Endothelial cell of umbilical vein (primary cell): ENCODE results near the gene SH2D6. TPM values are rescaled to one million over a fixed set of nuclear protein-coding genes. Genes with fewer than 3 reads are reported as not detected.

Experiments used
- BruUV-seq: library from RNA; stranded (reverse); fragments of 400-500 nt; replicated peaks from 2 replicates; lab custom pipeline; 2021; lab: Mats Ljungman, UMichigan
- CTCF ChIA-PET: fragments of 300-600, 350-600 bp; sonication (Branson Sonifier 250); formaldehyde crosslinking; loops from one replicate; lab custom pipeline; 2021; ENCODE audit warnings: antibody characterized with exemption, inconsistent platforms; lab: Charles Lee
- POLR2A ChIA-PET: fragments of 300-600, 350-600 bp; sonication (Branson Sonifier 250); formaldehyde crosslinking; loops from one replicate; lab custom pipeline; 2021; ENCODE audit warnings: antibody characterized with exemption, inconsistent platforms; lab: Charles Lee
- DNase-seq: peaks from one replicate; pipeline ENCODE4 v3.0.0-alpha.2; 2011; ENCODE audit warnings: low read depth, low spot score
- FAIRE-seq: peaks from 2 replicates; lab custom pipeline; 2011; peaks lifted over from hg19 to GRCh38; lab: Jason Lieb, UNC
- H2AFZ ChIP-seq: 2 replicates; pipeline ENCODE4 v1.6.0; 2012; ENCODE audit warnings: low read depth, low read length, control low read depth, inconsistent platforms
- H3K27ac ChIP-seq: 2 replicates; pipeline ENCODE4 v1.5.1; 2011; ENCODE audit warnings: low read depth, mild to moderate bottlenecking, control low read depth, low read length, moderate library complexity; ENCODE audit not compliant: insufficient read depth
- H3K27me3 ChIP-seq, 2 experiments: 2 replicates each; pipeline versions ENCODE4 v1.6.0 to v1.6.1; 2011; ENCODE audit warnings: low read length in 2 of 2, mixed read lengths in 1 of 2; ENCODE audit not compliant: control insufficient read depth in 2 of 2, insufficient read depth in 2 of 2
- H3K36me3 ChIP-seq, 2 experiments: 2 replicates in 1 of 2; 3 replicates in 1 of 2; pipeline ENCODE4 v1.5.1; 2011; ENCODE audit warnings: low read length in 2 of 2, mild to moderate bottlenecking in 1 of 2, moderate library complexity in 1 of 2; ENCODE audit not compliant: control insufficient read depth in 2 of 2, insufficient read depth in 2 of 2; ENCODE audit errors: extremely low read depth in 1 of 2
- H3K4me1 ChIP-seq: 3 replicates; pipeline ENCODE4 v1.5.1; 2011; ENCODE audit warnings: mild to moderate bottlenecking, low read length; ENCODE audit not compliant: control insufficient read depth, insufficient read depth; ENCODE audit errors: extremely low read depth
- H3K4me2 ChIP-seq: 2 replicates; pipeline ENCODE4 v1.6.1; 2011; ENCODE audit warnings: low read length, control low read depth, mixed read lengths; ENCODE audit not compliant: insufficient read depth
- H3K4me3 ChIP-seq, 3 experiments: fragments of 200-600 bp in 1 of 3; sonication (generic), shearing (Covaris generic) in 1 of 3; replicated peaks in 1 of 3; 2 replicates each; pipeline ENCODE4 v1.5.1; 2011 to 2016; ENCODE audit warnings: control low read depth in 3 of 3, low read length in 3 of 3, mild to moderate bottlenecking in 2 of 3, inconsistent platforms in 1 of 3, low read depth in 1 of 3, moderate library complexity in 1 of 3; ENCODE audit not compliant: insufficient read depth in 1 of 3
- H3K79me2 ChIP-seq: 2 replicates; pipeline ENCODE4 v1.6.0; 2012; ENCODE audit warnings: low read length, inconsistent platforms; ENCODE audit not compliant: control insufficient read depth, insufficient read depth
- H3K9ac ChIP-seq: replicated peaks from 2 replicates; pipeline ENCODE3; 2011; ENCODE audit warnings: low read length, control low read depth; ENCODE audit not compliant: insufficient read depth; ENCODE audit errors: extremely low read depth
- H3K9me1 ChIP-seq: replicated peaks from 3 replicates; pipeline ENCODE4 v1.6.0; 2011; ENCODE audit warnings: mild to moderate bottlenecking, low read length; ENCODE audit not compliant: control insufficient read depth, insufficient read depth; ENCODE audit errors: extremely low read depth
- H3K9me3 ChIP-seq: replicated peaks from 2 replicates; pipeline ENCODE4 v1.5.1; 2012; ENCODE audit warnings: low read length, inconsistent platforms; ENCODE audit not compliant: control insufficient read depth, insufficient read depth
- H4K20me1 ChIP-seq: replicated peaks from 2 replicates; pipeline ENCODE3; 2011; ENCODE audit warnings: mild to moderate bottlenecking, low read length; ENCODE audit not compliant: control insufficient read depth, insufficient read depth; ENCODE audit errors: extremely low read depth
- EZH2 ChIP-seq: IDR thresholded peaks from 2 replicates; pipeline ENCODE4 v1.6.1; 2012; ENCODE audit warnings: borderline replicate concordance, low read depth, mild to moderate bottlenecking, moderate library complexity, low read length, inconsistent platforms; ENCODE audit not compliant: severe bottlenecking
- FOS ChIP-seq: IDR thresholded peaks from 2 replicates; pipeline ENCODE4 v1.6.1; 2011; ENCODE audit warnings: mild to moderate bottlenecking, low read length, moderate library complexity, borderline replicate concordance; ENCODE audit not compliant: insufficient read depth
- GATA2 ChIP-seq: IDR thresholded peaks from 2 replicates; pipeline ENCODE4 v1.7.0; 2011; ENCODE audit warnings: low read depth, mild to moderate bottlenecking, moderate library complexity, mixed read lengths, low read length; ENCODE audit not compliant: insufficient read length, insufficient read depth
- JUN ChIP-seq: IDR thresholded peaks from 2 replicates; pipeline ENCODE4 v1.6.1; 2011; ENCODE audit warnings: borderline replicate concordance, low read depth; ENCODE audit not compliant: insufficient read length, insufficient read depth
- MYC ChIP-seq: IDR thresholded peaks from one replicate; pipeline ENCODE4 v1.6.1; 2011; ENCODE audit warnings: mild to moderate bottlenecking, low read depth, low read length
- POLR2A ChIP-seq: IDR thresholded peaks from 2 replicates; pipeline ENCODE4 v1.6.1; 2012; ENCODE audit warnings: low read depth, mild to moderate bottlenecking, control low read depth, low read length
- POLR2AphosphoS5 ChIP-seq: IDR thresholded peaks from 2 replicates; pipeline ENCODE4 v1.6.1; 2012; ENCODE audit warnings: low read depth, mild to moderate bottlenecking, control low read depth, low read length, moderate library complexity; ENCODE audit not compliant: insufficient read depth
- dilution Hi-C: fragments of 300-500 bp; cut with MboI; formaldehyde crosslinking; loops from one replicate; pipeline ENCODE4 v1.15.0; 2019; ENCODE audit warnings: low sequenced_read_pairs; ENCODE audit not compliant: extremely low pct_ligation_motif_present
- intact Hi-C: fragments of 100-400 bp; cut with micrococcal nuclease; formaldehyde crosslinking; loops from one replicate; pipeline ENCODE4 v1.10.0; 2022
- polyA plus RNA-seq, 4 experiments: library from polyadenylated mRNA; depleted of rRNA in 3 of 4; stranded (reverse) in 3 of 4; unstranded in 1 of 4; fragments of >200 nt; gene quantifications; 2 replicates each; pipeline versions ENCODE4 v1.2.1 to v1.2.3, GENCODE V29; 2011 to 2012; ENCODE audit warnings: missing spikeins in 1 of 4
- total RNA-seq: library from RNA; stranded (reverse); gene quantifications from 2 replicates; pipeline ENCODE4 v1.2.3, GENCODE V29; 2021
- TF ChIP-seq, protein P1 (sequence below): IDR thresholded peaks from 2 replicates; pipeline ENCODE4 v1.6.1; 2011; ENCODE audit not compliant: insufficient read depth, insufficient read length
- TF ChIP-seq, protein P2 (sequence below), 2 donors: IDR thresholded peaks; 1 replicate in 1 of 2; 2 replicates in 1 of 2; pipeline ENCODE4 v1.5.1; 2011; ENCODE audit warnings: low read length in 2 of 2, mild to moderate bottlenecking in 2 of 2, moderate library complexity in 2 of 2, control low read depth in 1 of 2, inconsistent platforms in 1 of 2, low read depth in 1 of 2; ENCODE audit not compliant: insufficient read depth in 1 of 2; ENCODE audit errors: extremely low read depth in 1 of 2

SH2D6 gene
- total and polyA plus RNA-seq, 2 donors (not counting 3 experiments of a cell fraction or from before 2014, with no cell fraction given) = 0.53 TPM; not detected in 1

DNA sequence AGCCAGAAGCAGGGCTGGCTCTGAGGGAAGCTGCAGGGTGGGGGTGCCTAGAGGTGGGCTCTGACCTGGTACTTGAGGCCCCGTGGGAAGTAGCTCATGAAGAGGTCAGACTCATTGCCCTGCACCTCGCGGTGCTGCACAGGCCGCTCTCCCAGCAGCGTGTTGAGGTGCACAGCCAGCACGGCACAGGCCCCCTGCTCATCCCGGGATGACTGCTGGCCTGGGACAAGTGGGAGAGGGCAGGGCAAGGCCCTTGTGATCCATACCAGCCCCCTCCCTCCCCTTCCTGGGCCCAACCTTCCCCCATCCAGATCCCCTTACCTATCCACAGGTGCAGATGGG, 17.1 kb upstream of the SH2D6 start:
- H3K9me3 ChIP-seq = no peaks in the 10 kb centered on the region
- H2AFZ ChIP-seq = no peak overlapping the region
- no peaks in the 10 kb centered on the region for H4K20me1 ChIP-seq
- FAIRE-seq (no peak), DNase-seq (no peak)
- BruUV-seq = no TSS peak
- intact Hi-C loops = no loop called here
- dilution Hi-C loops = no loop called here
- no peak for TF ChIP-seq EZH2
- TF ChIP-seq GATA2 = no peak
- TF ChIP-seq POLR2A = no peak
- TF ChIP-seq, protein P1, sequence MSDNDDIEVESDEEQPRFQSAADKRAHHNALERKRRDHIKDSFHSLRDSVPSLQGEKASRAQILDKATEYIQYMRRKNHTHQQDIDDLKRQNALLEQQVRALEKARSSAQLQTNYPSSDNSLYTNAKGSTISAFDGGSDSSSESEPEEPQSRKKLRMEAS = no peak
- no peak for TF ChIP-seq POLR2AphosphoS5
- no peak for TF ChIP-seq MYC
- TF ChIP-seq JUN = no peak
- H3K27me3 ChIP-seq = no peaks in the 10 kb centered on the region
- H3K9me1 ChIP-seq = no peaks in the 10 kb centered on the region
- peaks cover 5% of the 10 kb centered on the region for H3K4me1 ChIP-seq
- no peaks in the 10 kb centered on the region for H3K79me2 ChIP-seq
- no peak overlapping the region for H3K9ac ChIP-seq
- H3K36me3 ChIP-seq = peaks cover 2% of the 10 kb centered on the region in 2 experiments
- CTCF ChIA-PET = no interaction called here
- no peak overlapping the region for H3K4me2 ChIP-seq
- POLR2A ChIA-PET = no interaction called here
- H3K27ac ChIP-seq = no peak overlapping the region
- H3K4me3 ChIP-seq = no peak overlapping the region

DNA sequence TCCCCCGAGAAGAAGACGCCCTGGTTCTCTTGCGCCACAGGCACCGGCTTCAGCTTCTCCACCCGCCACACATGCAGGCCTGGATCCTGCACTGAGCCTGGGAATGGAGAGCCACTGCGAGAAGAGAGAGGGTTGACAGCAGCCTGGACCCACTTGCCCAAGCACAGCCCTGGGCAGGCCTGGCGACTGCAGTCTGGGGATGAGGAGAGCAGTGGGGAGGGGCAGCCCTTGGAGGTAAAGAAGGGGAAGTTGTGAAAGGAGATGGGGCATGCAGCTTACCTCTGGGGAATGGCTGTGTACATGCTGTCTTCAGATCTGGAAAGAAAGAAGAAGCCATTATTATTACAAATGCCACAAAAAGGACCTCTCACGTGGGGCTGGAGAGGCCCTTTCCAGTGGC, 16.7 kb upstream of the SH2D6 start:
- DNase-seq (no peak), FAIRE-seq (no peak)
- Histone ChIP-seq H3K36me3 (peaks cover 2% of the 10 kb centered on the region in 2 experiments), H3K4me2 (no peak overlapping the region), H3K9me1 (no peaks in the 10 kb centered on the region), H4K20me1 (no peaks in the 10 kb centered on the region), H3K27ac (no peak overlapping the region), H3K4me3 (no peak overlapping the region), H3K9ac (no peak overlapping the region), H3K4me1 (peaks cover 5% of the 10 kb centered on the region), H3K79me2 (no peaks in the 10 kb centered on the region), H3K27me3 (no peaks in the 10 kb centered on the region), H3K9me3 (no peaks in the 10 kb centered on the region), H2AFZ (no peak overlapping the region)
- ChIA-PET CTCF (no interaction called here), POLR2A (no interaction called here)
- BruUV-seq = no TSS peak
- intact Hi-C loops (no loop called here), dilution Hi-C loops (no loop called here)
- TF ChIP-seq POLR2AphosphoS5 (no peak), GATA2 (no peak), JUN (no peak), POLR2A (no peak), FOS (no peak), EZH2 (no peak), MYC (no peak)
- TF ChIP-seq, protein P1 = no peak
- TF ChIP-seq, protein P2, sequence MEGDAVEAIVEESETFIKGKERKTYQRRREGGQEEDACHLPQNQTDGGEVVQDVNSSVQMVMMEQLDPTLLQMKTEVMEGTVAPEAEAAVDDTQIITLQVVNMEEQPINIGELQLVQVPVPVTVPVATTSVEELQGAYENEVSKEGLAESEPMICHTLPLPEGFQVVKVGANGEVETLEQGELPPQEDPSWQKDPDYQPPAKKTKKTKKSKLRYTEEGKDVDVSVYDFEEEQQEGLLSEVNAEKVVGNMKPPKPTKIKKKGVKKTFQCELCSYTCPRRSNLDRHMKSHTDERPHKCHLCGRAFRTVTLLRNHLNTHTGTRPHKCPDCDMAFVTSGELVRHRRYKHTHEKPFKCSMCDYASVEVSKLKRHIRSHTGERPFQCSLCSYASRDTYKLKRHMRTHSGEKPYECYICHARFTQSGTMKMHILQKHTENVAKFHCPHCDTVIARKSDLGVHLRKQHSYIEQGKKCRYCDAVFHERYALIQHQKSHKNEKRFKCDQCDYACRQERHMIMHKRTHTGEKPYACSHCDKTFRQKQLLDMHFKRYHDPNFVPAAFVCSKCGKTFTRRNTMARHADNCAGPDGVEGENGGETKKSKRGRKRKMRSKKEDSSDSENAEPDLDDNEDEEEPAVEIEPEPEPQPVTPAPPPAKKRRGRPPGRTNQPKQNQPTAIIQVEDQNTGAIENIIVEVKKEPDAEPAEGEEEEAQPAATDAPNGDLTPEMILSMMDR (IDR thresholded peaks at IDR 0.05; ENCODE audit: extremely low read depth in 1 of 2, insufficient read depth in 1 of 2, low read depth in 1 of 2, low read length in 2 of 2) = no peak
